Measurements from ENCODE around the gene GTF2H4.

GTF2H4 gene

DNA sequence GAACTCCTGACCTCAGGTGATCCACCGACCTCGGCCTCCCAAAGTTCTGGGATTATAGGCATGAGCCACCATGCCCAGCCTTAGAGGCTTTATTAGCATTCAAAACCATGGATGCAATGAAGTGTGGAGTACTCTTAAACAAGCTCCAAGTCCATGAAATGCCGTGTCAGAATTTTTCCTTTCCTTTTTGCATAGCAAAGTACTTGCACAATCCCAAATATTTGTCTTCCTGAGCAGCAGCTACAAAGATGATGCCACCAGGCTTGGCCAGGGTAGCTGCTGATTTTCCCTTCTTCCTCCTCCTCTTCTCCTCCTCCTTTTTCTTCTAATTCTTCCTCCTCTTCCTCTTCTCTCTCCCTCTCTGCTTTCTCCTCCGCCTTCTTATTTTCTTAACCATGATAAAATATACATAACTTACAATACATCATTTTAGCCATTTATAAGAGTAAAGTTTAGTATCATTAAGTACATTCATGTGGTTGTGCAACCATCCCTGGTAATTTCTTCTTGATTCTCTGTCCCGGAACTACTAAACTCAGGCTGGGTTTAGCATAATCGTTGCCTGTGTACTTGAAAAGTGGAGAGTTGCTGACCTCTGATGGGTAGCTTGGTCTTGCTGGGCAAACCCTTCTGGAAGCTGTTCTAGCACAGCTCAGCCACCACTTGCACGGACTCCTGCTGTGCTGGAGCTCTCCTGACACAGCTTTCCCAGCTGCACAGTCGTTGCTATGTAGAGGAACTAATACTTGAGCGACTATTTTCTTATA is 53.1 kb downstream of the GTF2H4 start:
- no peak for DNase-seq (ENCODE audit: low read depth)

DNA sequence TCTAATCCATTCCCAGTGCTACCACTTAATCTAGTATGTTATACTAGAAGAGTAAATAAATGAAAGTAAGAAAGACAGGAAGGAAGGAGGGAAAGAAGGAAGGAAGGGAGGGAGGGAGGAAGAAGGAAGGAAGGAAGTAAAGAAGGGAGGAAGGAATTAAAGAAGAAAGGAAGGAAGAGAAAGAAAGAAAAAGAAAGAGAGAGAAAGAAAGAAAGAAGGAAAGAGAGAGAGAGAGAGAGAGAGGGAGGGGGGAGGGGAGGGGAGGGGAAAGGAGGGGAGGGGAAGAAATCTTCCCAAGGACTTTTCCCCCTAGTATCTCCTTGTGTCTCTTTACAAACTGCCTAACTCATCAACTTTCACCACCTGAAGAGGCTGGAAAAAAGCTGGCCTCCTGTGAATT is 54.7 kb downstream of the GTF2H4 start:
- DNase-seq (ENCODE audit: low read depth), result no peak

DNA sequence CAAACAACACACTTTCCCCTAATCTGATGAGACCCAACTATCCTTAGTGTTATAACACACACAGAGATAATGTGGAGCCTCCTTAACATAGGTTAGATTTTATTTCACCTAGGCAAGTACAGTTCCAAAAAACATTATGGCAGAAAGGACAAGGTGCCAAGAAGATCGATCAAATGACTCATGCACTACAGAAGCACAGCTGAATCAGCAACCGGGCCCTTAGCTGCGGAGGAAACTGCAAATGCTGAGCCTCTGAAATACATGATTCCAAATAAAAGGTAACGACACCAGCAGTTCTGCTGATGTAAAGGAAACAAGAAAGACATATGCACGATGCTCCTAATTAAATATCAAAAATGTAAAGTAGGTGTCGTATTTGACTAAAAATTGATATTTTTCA is 55.6 kb downstream of the GTF2H4 start:
- DNase-seq (ENCODE audit: low read depth), result no peak

All from stimulated activated CD8-positive, alpha-beta memory T cell treated with anti-CD3 and anti-CD28 coated beads, Interleukin-7, amount 100 ng/mL, for 24 hours (primary cell).